Neutrophil (primary cell): ENCODE measurements around the gene ACOXL.

ENCODE experiments used
- H3K27ac ChIP-seq: fragments of 200-600 bp; sonication (generic); 2 replicates; pipeline ENCODE4 v1.5.1; 2016; ENCODE audit warnings: mild to moderate bottlenecking, moderate library complexity
- H3K27me3 ChIP-seq: fragments of 200-600 bp; sonication (generic); 2 replicates; pipeline ENCODE4 v1.6.0; 2016; ENCODE audit warnings: mild to moderate bottlenecking
- H3K36me3 ChIP-seq: fragments of 200-600 bp; sonication (generic); 2 replicates; pipeline ENCODE4 v1.5.1; 2017
- H3K4me1 ChIP-seq, 2 experiments: fragments of 200-600 bp in 1 of 2; sonication (generic) in 1 of 2; 1 replicate in 1 of 2; 2 replicates in 1 of 2; pipeline versions ENCODE4 v1.5.1 to v1.6.1; 2013 to 2016; ENCODE audit warnings: low read depth in 1 of 2, low read length in 1 of 2, mild to moderate bottlenecking in 1 of 2, moderate library complexity in 1 of 2; ENCODE audit not compliant: control insufficient read depth in 1 of 2, insufficient read depth in 1 of 2
- H3K4me3 ChIP-seq, 2 experiments: fragments of 200-600 bp in 1 of 2; sonication (generic) in 1 of 2; 1 replicate in 1 of 2; 2 replicates in 1 of 2; pipeline ENCODE4 v1.5.1; 2013 to 2016; ENCODE audit warnings: low read depth in 1 of 2, low read length in 1 of 2, mild to moderate bottlenecking in 1 of 2, moderate library complexity in 1 of 2
- H3K9me3 ChIP-seq: fragments of 200-600 bp; sonication (generic); 2 replicates; pipeline ENCODE4 v1.5.1; 2016
- TF ChIP-seq, protein P1 (sequence below): fragments of 200-600 bp; sonication (generic); IDR thresholded peaks from 2 replicates; pipeline ENCODE4 v1.5.1; 2016; ENCODE audit warnings: antibody characterized with exemption

ACOXL gene

DNA sequence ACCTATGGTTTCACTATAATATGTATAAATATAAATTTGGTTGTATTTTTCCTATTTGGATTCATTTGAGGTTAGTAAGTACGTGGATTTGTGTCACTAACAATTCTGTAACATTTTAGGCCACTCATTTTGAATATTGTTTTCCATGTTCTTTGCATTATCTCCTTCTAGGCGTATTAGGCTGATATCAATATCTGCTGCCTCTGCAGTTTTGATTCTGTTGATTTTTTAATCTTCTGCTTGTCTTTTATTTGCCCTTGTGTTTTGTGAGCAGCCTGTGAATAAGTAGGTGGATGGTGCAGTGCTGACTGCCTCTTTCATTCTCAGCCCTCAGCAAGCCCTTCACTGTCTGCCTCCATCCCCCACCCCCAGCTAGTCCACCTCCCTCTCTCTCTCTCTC lies 222.7 kb downstream of the ACOXL start:
- TF ChIP-seq, protein P1, sequence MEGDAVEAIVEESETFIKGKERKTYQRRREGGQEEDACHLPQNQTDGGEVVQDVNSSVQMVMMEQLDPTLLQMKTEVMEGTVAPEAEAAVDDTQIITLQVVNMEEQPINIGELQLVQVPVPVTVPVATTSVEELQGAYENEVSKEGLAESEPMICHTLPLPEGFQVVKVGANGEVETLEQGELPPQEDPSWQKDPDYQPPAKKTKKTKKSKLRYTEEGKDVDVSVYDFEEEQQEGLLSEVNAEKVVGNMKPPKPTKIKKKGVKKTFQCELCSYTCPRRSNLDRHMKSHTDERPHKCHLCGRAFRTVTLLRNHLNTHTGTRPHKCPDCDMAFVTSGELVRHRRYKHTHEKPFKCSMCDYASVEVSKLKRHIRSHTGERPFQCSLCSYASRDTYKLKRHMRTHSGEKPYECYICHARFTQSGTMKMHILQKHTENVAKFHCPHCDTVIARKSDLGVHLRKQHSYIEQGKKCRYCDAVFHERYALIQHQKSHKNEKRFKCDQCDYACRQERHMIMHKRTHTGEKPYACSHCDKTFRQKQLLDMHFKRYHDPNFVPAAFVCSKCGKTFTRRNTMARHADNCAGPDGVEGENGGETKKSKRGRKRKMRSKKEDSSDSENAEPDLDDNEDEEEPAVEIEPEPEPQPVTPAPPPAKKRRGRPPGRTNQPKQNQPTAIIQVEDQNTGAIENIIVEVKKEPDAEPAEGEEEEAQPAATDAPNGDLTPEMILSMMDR = no peak
- no peaks in the 10 kb centered on the region for H3K36me3 ChIP-seq
- H3K4me1 ChIP-seq = no peaks in the 10 kb centered on the region
- H3K27ac ChIP-seq = no peak overlapping the region
- no peaks in the 10 kb centered on the region for H3K27me3 ChIP-seq
- H3K9me3 ChIP-seq = no peaks in the 10 kb centered on the region
- H3K4me3 ChIP-seq = no peak overlapping the region

- Histone ChIP-seq H3K4me3 (no peak overlapping the region), H3K36me3 (no peaks in the 10 kb centered on the region), H3K4me1 (no peaks in the 10 kb centered on the region), H3K9me3 (no peaks in the 10 kb centered on the region), H3K27me3 (no peaks in the 10 kb centered on the region), H3K27ac (no peak overlapping the region)
- TF ChIP-seq, protein P1 = no peak
Observed at GRCh38 chr2:110955556-110955955, 223.2 kb downstream of the ACOXL start.

DNA sequence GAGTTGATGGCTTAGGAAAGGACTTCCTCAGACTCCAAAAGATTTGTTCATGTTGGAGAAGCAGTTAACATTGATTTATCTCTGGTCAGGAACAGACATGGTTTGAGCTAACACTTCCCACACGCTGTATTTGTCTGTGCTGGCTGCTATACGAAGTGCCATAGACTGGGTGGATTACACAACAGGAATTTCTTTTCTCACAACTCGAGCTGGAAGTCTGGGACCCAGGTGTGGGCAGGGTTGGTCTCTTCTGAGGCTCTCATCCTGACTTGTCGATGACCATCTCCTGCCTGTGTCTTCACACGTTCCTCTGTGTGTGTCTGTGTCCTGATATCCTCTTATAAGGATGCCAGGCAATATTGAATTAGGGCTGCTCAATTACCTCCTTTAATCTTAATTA lies 224.9 kb downstream of the ACOXL start:
- Histone ChIP-seq H3K4me1 (no peaks in the 10 kb centered on the region), H3K36me3 (no peaks in the 10 kb centered on the region), H3K27ac (no peak overlapping the region), H3K9me3 (no peaks in the 10 kb centered on the region), H3K27me3 (no peaks in the 10 kb centered on the region), H3K4me3 (no peak overlapping the region)
- TF ChIP-seq, protein P1 = no peak

GRCh38 chr2:110958346-110959119 lies 226.2 kb downstream of the ACOXL start:
- no peak overlapping the region for H3K4me3 ChIP-seq
- H3K36me3 ChIP-seq = no peaks in the 10 kb centered on the region
- TF ChIP-seq, protein P1 = no peak

DNA sequence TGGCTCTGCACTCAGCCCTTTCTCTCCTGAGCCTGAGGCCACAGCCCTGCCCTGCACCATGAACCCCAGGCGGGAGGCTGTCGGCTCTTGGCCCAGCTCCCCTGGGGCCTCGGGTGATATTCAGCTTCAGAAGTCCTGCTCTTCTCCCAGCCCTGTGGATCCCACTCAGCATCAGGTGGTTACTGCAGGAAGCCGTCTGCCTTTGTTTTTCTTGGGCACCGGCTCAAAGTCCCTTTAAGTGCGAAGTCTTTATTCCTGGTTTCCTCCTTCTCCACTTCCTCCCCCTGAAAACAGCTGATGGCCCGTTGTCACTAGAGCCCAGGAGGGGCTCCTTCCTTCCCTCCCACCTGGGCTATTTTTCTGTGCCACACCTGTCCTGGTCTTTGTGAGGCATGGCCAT lies 226.8 kb downstream of the ACOXL start:
- Histone ChIP-seq H3K36me3 (no peaks in the 10 kb centered on the region), H3K4me1 (no peaks in the 10 kb centered on the region), H3K9me3 (no peaks in the 10 kb centered on the region), H3K4me3 (no peak overlapping the region), H3K27ac (no peak overlapping the region), H3K27me3 (no peaks in the 10 kb centered on the region)
- TF ChIP-seq, protein P1 = no peak

More at GRCh38 chr2:110958346-110959119, 226.2 kb downstream of the ACOXL start:
- no peak overlapping the region for H3K27ac ChIP-seq
- no peaks in the 10 kb centered on the region for H3K9me3 ChIP-seq
- H3K4me1 ChIP-seq = no peaks in the 10 kb centered on the region
- H3K27me3 ChIP-seq = no peaks in the 10 kb centered on the region
